Measurements from ENCODE around the gene KRTAP20-1.

Gene KRTAP20-1

DNA sequence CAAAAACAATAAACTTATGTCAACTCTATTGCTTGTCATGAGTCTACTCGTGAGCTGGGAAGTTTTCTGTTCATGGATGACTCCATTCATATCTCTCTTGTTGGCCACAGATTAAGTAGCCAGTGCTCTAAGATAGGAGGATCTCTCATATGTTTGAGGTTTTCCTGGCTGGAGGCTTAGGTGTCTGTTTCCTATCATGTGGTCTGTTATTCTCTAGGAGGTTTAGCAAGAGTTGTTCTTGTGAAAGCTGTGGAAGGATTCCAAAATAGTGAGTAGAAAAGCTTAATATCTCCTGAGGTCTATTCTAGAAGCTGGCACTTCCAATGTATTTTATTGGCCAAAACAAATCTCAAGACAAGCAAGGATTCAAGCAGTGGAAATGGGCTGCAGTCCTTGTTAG lies 13.0 kb downstream of the KRTAP20-1 start:
- TF ChIP-seq, protein P1, sequence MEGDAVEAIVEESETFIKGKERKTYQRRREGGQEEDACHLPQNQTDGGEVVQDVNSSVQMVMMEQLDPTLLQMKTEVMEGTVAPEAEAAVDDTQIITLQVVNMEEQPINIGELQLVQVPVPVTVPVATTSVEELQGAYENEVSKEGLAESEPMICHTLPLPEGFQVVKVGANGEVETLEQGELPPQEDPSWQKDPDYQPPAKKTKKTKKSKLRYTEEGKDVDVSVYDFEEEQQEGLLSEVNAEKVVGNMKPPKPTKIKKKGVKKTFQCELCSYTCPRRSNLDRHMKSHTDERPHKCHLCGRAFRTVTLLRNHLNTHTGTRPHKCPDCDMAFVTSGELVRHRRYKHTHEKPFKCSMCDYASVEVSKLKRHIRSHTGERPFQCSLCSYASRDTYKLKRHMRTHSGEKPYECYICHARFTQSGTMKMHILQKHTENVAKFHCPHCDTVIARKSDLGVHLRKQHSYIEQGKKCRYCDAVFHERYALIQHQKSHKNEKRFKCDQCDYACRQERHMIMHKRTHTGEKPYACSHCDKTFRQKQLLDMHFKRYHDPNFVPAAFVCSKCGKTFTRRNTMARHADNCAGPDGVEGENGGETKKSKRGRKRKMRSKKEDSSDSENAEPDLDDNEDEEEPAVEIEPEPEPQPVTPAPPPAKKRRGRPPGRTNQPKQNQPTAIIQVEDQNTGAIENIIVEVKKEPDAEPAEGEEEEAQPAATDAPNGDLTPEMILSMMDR (IDR thresholded peaks at IDR 0.05; ENCODE audit: low read depth, low read length, missing control alignments): no peak
- no peak overlapping the region for H3K4me3 ChIP-seq (ENCODE audit: low read depth, low read length)
- in situ Hi-C loops (cut with HindIII; ENCODE audit: low sequenced_read_pairs): no loop called here
- no peak for DNase-seq (ENCODE audit: low read depth)

GRCh38 chr21:30634906-30635305 lies 18.7 kb downstream of the KRTAP20-1 start, which contains the start of gene KRTAP20-2:
KRTAP20-2 (plus strand) TSS chr21:30635206; CDS start chr21:30635264, 58 bp downstream.
- in situ Hi-C loops (cut with HindIII; ENCODE audit: low sequenced_read_pairs): no loop called here
- H3K4me3 ChIP-seq (ENCODE audit: low read depth, low read length): no peak within 1 kb of the TSS
- TF ChIP-seq, protein P1 (IDR thresholded peaks at IDR 0.05; ENCODE audit: low read depth, low read length, missing control alignments): no peak
- DNase-seq (ENCODE audit: low read depth): no peak

DNA sequence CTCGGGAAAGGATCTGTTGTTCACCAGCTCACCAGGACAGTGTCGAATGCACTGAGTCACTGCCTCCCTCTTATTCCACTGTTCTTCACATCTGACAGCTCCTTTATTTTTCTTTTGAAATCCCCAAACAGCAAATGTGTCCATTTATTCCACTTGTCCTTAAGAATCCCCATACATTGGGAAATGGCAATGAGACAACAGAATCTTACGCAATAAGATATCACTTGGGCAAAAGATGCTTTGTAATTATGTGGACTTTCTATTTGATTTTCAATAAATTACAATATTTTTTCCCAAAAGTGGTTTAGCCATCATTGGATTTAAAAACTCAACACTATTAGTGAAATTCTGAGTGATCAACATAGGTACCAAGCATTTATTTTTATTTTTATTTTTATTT lies 22.5 kb downstream of the KRTAP20-1 start:
- in situ Hi-C loops (cut with HindIII; ENCODE audit: low sequenced_read_pairs): no loop called here
- no peak for DNase-seq (ENCODE audit: low read depth)
- no peak overlapping the region for H3K4me3 ChIP-seq (ENCODE audit: low read depth, low read length)
- TF ChIP-seq, protein P1 (IDR thresholded peaks at IDR 0.05; ENCODE audit: low read depth, low read length, missing control alignments): no peak

DNA sequence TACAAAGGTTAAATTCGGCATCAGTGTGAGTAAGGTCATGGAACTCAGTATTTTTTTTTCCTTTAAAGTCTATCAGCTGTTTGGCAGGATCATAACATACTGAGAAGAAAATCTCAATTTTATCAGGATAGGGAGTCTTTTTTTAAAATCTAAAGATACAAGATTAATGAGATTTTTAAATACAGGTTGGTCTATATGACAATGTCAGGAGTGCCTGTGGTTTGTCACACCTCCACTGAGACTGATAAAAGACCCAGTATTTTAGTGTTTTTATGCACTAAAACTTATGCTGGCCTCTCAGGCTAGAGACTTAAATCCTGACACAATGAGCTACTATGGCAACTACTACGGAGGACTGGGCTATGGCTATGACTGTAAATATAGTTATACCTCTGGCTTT lies 26.3 kb downstream of the KRTAP20-1 start, which contains the start of gene KRTAP20-3:
TSS of gene KRTAP20-3 (plus strand) at position 301 of the 400 bp plus-strand sequence.
- no peak within 1 kb of the TSS for H3K4me3 ChIP-seq (ENCODE audit: low read depth, low read length)
- no peak for DNase-seq (ENCODE audit: low read depth)
- in situ Hi-C loops (cut with HindIII; ENCODE audit: low sequenced_read_pairs): no loop called here
- TF ChIP-seq, protein P1 (IDR thresholded peaks at IDR 0.05; ENCODE audit: low read depth, low read length, missing control alignments): no peak

- TF ChIP-seq, protein P1 (IDR thresholded peaks at IDR 0.05; ENCODE audit: low read depth, low read length, missing control alignments): no peak
- no peak for DNase-seq (ENCODE audit: low read depth)
- in situ Hi-C loops (cut with HindIII; ENCODE audit: low sequenced_read_pairs): no loop called here
- H3K4me3 ChIP-seq (ENCODE audit: low read depth, low read length): no peak overlapping the region
Observed at GRCh38 chr21:30646904-30647414, 30.7 kb downstream of the KRTAP20-1 start.

GRCh38 chr21:30652891-30653290 lies 36.7 kb downstream of the KRTAP20-1 start:
- in situ Hi-C loops (cut with HindIII; ENCODE audit: low sequenced_read_pairs): no loop called here
- TF ChIP-seq, protein P1 (IDR thresholded peaks at IDR 0.05; ENCODE audit: low read depth, low read length, missing control alignments): no peak
- no peak overlapping the region for H3K4me3 ChIP-seq (ENCODE audit: low read depth, low read length)
- DNase-seq (ENCODE audit: low read depth): no peak

All from astrocyte of the cerebellum (primary cell).